ENCODE results near the gene RPL38.
"Not testable (repeated sequence)": the region's sequence is repeated elsewhere in the genome, so short reads cannot be mapped to it uniquely, and the experiment has no call there.

RPL38 gene

GRCh38 chr17:74183411-74183810 is 20.1 kb upstream of the RPL38 start:
- no peak for DNase-seq (ENCODE audit: low read depth in 2 of 2)

- no peak for DNase-seq (ENCODE audit: low read depth in 2 of 2)
Observed at GRCh38 chr17:74185571-74186185, 17.8 kb upstream of the RPL38 start.

DNA sequence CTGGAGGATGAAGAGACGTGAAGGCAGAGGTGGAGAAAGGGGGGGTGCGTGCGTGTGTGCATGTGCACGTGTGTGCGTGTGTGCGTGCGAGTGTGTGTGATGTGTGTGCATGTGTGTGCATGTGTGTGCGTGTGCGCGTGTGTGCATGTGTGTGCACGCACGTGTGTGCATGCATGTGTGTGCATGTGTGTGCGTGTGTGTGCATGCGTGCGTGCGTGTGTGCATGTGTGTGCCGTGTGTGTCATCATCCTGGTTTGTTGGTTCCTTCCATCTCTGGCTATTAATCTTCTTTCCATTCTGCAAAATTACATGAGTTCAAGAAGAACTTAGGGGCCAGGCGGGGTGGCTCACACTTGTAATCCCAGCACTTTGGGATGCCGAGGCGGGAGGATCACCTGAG is 17.0 kb upstream of the RPL38 start:
- no peak for DNase-seq (ENCODE audit: low read depth in 2 of 2)

- DNase-seq (ENCODE audit: low read depth in 2 of 2), result no peak
Observed at GRCh38 chr17:74187761-74188160, 15.7 kb upstream of the RPL38 start.

DNA sequence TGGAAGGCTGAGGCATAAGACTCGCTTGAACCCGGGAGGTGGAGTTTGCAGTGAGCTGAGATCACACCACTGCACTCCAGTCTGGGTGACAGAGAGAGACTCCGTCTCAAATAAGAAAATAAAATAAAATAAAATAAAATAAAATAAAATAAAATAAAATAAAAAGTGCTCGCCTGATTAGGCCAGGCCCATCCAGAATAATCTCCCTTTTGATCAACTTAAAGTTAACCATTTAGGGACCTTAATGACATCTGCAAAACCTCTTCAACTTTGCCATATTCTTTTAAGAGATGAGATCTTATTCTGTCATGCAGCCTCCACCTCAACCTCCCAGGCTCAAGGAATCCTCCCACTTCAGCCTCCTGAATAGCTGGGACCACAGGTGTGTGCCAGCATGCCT is 14.8 kb upstream of the RPL38 start:
- DNase-seq (ENCODE audit: low read depth in 2 of 2), result not testable (repeated sequence)

- DNase-seq (ENCODE audit: low read depth in 2 of 2), result no peak
Observed at GRCh38 chr17:74190154-74190553, 13.3 kb upstream of the RPL38 start.

GRCh38 chr17:74190807-74191406 is 12.6 kb upstream of the RPL38 start:
- DNase-seq (ENCODE audit: low read depth in 2 of 2), result no peak

GRCh38 chr17:74192950-74193781 is 10.3 kb upstream of the RPL38 start:
- no peak for DNase-seq (ENCODE audit: low read depth in 2 of 2)

DNA sequence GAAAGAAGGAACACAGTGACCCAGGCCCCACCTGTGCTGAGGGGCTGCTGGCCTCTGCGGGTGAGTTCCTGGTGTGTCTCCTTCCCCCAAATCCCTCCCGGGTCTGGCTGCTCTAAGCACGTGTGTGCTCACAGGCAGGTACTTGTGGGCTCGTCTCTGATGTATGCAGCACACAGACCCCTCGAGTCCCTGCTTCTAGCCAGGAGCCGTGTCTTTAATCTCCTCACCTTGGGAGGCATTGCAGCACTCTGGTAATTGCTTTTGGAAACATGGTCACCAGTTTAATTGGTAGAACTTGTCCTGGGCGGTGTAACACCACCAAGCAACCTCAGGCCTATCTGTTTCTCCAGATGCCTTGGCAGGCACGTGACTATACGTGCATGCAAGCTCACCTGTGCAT is 8.8 kb upstream of the RPL38 start:
- DNase-seq (ENCODE audit: low read depth in 2 of 2), result no peak

DNA sequence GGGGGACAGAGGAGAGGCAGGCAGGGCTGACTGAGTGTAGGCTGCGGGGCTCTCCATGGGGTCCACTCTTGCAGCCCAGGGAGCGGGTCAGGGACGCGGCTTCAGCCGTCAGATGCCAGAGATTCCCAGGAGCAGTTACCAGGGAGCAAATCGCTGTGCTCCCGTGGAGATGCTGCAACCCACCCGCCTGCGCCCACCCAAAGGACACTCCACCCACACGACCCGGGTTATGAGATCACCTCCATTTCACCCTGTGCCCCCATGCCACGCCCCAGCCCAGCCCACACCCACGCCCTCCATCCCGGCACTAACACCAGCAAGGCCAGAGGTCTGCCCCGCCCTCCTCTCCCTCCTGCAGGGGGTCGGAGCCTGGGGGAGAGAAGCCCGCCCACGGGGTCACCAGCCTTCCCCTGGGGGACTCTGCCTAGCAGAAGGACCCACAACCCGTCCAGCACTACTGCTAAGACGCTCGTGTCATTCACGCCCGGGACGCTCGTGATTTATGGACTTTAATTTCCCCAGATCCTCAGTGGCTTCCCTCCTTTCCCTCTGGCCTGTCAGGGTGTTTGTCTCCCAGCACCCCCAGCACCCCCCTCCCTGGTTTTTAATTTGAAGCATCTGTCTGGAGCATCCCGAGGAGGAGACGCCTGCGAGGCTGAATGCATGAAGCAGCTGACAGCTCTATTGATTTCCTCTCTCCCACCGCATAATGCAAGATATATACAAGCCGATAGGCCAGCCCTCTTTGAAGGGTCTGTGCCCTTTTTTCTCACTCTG is 6.7 kb upstream of the RPL38 start:
- DNase-seq (ENCODE audit: low read depth in 2 of 2), result no peak

DNA sequence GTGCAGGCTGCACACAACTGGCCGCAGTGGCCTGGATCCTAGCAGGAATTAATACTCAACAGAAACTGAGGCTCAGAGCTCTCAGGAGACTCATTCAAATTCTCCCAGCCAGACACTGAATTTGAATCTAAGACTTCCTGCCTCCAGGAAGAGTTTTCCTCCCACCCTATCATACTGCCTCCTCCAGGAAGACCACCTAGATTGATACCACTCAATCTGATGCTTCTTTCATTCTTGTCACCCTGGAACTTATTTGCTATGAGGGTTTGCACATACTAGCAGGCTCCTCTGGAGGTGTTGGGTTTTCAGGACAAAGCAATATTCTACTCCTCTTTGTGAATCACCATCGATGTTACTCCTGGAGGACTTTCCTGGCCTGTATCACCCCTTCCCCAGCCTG is 5.7 kb upstream of the RPL38 start:
- DNase-seq (ENCODE audit: low read depth in 2 of 2), result no peak

GRCh38 chr17:74198694-74199093 is 4.8 kb upstream of the RPL38 start:
- DNase-seq (ENCODE audit: low read depth in 2 of 2), result no peak

GRCh38 chr17:74199306-74200092 is 4.0 kb upstream of the RPL38 start:
- DNase-seq (ENCODE audit: low read depth in 2 of 2), result peak in 1 of 2 donors; percentile 48

GRCh38 chr17:74200112-74200511 is 3.4 kb upstream of the RPL38 start:
- no peak for DNase-seq (ENCODE audit: low read depth in 2 of 2)

DNA sequence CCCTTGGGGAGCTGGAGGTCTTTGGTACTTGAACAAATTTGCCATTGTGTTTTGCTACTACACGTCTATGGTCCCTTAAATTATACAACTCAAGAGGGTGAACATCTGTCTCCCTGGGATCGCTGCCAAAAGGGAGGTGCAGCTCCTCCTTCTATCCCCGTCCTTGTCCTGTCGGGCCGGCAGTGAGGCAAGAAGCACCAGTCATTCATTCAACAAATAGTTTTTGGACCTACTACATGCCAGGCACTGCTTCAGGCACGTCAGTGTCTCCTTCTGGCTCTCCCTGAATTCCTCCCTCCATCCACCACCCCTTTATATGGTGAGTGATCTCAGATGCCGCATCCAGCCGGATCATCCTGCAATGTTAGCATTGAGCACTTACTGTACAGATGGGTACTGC is 2.2 kb upstream of the RPL38 start:
- DNase-seq (ENCODE audit: low read depth in 2 of 2), result no peak

DNA sequence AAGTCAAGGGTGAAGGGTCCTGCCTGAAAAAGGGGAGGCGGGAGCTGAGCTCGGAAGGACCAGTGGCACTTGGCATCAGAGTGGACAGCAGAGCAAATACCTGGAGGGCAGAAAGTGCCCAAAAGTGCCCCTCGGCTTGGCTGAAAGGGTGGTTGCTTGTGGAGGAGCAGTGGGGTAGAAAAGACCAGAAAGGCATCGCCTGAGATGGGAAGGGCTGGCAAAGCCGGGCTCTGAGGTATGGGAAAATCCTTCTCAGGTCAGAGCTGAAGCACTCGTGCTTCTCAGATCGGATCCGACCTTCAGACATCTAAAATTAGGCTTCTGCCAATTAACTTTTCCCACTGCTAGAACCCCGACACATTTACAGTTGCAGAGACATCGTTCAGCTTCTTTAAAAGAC is 1.5 kb upstream of the RPL38 start:
- no peak for DNase-seq (ENCODE audit: low read depth in 2 of 2)

DNA sequence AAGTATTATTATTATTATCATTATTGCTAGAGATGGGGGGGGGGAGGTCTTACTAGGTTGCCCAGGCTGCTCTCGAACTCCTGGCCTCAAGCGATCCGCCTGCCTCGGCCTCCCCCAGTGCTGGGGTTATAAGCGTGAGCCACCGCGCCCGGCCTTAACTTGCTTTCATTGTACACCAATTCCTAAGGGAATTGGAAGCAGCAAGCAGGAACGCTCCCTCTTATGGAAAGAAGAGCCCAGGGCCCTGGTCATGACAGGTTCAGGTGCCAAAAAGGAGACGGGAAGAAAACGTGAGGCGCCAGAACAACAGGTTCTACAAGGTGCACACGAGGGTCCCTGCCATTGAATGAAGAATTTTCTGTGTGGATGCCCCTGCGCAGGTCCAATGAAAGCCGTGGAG is 540 bp upstream of the RPL38 start:
- no peak for DNase-seq (ENCODE audit: low read depth in 2 of 2)

GRCh38 chr17:74204474-74204873 is 996 bp downstream of the RPL38 start:
- DNase-seq (ENCODE audit: low read depth in 2 of 2), result no peak

GRCh38 chr17:74205274-74205673 is 1.8 kb downstream of the RPL38 start:
- no peak for DNase-seq (ENCODE audit: low read depth in 2 of 2)

DNA sequence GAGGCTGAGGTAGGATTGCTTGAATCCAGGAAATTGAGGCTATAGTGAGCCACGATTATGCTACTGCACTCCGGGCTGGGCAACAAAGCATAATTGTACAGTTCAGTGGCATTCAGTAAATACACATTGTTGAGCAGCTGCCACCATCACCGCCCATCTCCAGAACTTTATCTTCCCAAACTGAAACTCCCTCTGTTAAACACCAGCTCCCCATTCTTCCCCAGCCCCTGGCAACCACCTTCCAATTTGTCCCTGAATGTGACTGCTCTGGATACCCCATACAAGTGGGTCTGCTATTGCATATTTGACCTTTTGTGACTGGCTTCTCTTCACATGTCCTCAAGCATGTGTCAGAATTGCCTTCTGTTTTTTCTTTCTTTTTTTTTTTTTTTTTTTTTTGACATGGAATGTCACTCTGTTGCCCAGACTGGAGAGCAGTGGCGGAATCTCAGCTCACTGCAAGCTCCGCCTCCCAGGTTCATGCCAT is 2.9 kb downstream of the RPL38 start:
- no peak for DNase-seq (ENCODE audit: low read depth in 2 of 2)
